IPS DF 4.7 (cell line): Measurements from ENCODE around the gene ZNRF3.
"Not testable (repeated sequence)": the region's sequence is repeated elsewhere in the genome, so short reads cannot be mapped to it uniquely, and the experiment has no call there.

Source experiments
- DNase-seq: peaks from one replicate; pipeline ENCODE4 v3.0.0-alpha.2; 2013; ENCODE audit warnings: low spot score; ENCODE audit errors: extremely low read depth

Gene ZNRF3

GRCh38 chr22:29004647-29005371 is 121.4 kb downstream of the ZNRF3 start:
- DNase-seq, result no peak

- not testable (repeated sequence) for DNase-seq
Observed at GRCh38 chr22:29005754-29006153, 122.4 kb downstream of the ZNRF3 start.

DNA sequence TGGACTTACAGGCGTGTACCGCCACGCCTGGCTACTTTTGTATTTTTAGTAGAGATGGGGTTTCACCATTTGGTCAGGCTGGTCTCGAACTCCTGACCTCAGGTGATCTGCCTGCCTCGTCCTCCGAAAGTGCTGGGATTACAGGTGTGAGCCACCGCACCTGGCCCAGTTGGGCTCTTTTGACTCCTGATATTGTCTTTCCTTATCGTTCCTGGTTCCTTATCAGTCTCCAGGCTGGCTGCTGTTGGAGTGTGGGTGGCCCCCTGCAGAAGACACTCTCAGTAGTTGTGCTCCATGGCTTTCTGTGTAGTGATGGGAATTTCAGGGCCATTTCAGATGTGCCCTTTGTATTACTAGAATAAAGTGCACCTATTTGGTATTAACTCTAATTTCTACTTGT is 123.0 kb downstream of the ZNRF3 start:
- DNase-seq, result no peak

DNA sequence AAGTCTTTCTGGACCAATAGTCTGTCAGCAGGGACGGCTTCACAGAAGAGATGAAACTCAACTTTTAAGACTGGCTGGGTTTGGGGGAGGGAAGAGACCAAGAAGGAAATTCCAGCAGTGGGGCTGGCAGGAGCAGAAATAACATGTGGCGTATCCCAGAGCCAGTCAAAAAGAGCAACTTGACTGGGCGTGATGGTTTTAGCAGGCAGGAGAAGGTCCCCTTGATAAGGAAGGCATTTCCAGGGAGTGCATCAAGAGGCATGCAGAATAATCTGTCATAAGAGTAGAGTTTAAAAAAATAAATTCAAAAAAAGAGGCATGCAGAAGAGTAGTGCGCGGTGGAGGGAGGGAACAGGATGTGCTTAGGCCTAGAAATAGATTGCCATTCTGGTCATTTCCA is 125.8 kb downstream of the ZNRF3 start:
- DNase-seq, result no peak

DNA sequence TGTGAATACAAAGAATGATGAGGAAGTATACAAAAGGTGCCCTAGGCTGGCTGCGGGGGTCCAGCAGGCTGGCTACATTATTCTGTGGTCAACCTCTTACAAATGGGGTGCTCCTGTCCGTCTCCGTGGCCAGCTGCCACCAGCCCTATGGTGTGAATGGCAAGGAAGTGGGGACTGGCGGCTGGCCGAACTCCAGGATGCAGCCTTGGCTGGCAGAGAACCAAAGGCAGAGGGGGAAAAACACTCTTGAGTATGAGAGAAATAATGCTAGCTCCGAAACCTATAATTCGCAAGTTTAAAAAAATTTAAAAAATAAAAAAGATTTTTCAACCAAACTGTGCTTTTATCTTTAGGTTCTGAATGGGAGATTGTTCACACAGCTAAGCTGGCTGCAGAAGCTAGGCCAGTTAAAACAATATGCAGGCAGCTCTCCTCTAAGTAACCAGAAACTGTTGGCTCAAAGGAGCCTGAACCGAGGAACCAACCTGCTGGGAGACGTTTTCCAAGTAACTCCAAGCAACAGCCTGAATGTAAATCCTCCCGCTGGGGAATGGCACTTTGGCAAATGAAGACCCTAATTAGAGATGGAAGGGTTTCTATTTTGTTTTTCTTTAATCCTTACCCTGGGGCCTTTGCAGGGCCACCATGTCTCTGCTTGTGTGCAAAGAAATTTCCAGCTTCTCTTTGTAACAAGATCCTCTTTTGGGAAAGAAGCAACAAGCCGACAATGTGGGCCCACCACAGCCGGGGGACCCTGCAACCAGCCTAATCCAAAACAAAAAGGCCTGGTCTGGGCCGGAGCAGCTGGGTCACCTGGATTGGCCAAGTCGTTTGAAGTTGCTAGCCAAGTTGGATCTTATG is 128.1 kb downstream of the ZNRF3 start:
- no peak for DNase-seq

- DNase-seq, result no peak
Observed at GRCh38 chr22:29012101-29012433, 128.7 kb downstream of the ZNRF3 start.

DNA sequence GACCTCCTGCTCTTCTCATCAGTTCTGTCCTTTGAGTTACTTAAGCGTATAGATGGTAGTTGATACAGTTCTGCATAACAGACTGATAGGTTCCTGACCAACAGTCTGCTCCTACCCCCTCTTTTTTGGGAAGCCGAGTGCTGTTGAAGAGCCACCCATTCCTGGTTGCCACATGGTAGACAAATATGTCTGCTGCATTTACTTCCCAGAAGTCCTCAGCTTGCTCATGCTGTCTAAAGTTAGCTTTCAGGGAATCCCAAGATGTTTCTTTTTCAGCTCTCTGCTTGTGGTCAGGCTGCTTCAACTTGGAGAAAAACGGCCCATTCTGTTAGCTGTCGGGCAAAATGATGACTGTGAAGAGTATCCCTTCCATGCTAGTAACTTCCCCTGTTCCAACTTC is 129.6 kb downstream of the ZNRF3 start:
- no peak for DNase-seq

GRCh38 chr22:29014293-29014692 is 130.9 kb downstream of the ZNRF3 start:
- DNase-seq, result no peak

- no peak for DNase-seq
Observed at GRCh38 chr22:29014773-29015172, 131.4 kb downstream of the ZNRF3 start.

DNA sequence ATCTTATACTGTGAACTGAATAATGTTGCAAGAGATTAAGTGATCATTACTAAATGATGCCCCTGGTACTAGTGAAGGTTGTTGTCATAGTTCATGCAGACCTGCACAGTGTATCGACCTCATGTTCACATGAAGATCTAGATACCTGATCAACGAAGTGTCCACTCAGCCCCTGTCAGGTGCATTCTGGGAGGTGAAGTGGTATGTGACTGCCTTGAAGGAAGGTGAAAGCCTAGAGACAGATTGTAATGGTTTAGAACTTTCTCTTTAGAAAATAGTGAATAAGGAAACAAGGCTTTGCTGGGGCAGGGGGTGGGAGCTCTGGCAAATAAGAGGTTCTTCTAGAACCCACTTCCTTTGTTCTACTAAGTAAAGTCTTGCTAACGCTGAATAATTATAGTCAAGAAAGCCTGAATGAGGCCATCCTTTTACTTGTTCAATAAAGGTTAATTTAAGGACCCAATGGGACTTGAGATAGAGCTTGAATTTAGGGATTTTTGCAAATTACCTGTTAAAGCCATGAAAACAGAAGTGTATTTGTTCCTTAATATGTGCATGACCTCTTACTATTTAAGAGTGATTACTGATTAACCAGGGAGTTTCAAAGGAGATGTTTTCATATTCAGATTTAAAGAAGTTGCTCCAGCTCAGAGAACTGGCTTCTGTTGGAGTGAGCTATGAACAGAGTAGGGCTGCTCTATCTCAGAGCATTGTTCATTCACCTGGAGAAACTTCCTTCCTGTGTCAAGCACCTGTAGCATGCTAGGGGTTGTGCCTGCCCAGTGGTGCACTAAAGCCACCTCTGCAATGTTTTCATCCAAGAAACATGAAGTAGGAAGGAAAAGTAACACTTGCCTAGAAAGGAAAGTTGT is 132.9 kb downstream of the ZNRF3 start:
- DNase-seq, result no peak

- DNase-seq, result no peak
Observed at GRCh38 chr22:29018293-29019189, 135.2 kb downstream of the ZNRF3 start.

DNA sequence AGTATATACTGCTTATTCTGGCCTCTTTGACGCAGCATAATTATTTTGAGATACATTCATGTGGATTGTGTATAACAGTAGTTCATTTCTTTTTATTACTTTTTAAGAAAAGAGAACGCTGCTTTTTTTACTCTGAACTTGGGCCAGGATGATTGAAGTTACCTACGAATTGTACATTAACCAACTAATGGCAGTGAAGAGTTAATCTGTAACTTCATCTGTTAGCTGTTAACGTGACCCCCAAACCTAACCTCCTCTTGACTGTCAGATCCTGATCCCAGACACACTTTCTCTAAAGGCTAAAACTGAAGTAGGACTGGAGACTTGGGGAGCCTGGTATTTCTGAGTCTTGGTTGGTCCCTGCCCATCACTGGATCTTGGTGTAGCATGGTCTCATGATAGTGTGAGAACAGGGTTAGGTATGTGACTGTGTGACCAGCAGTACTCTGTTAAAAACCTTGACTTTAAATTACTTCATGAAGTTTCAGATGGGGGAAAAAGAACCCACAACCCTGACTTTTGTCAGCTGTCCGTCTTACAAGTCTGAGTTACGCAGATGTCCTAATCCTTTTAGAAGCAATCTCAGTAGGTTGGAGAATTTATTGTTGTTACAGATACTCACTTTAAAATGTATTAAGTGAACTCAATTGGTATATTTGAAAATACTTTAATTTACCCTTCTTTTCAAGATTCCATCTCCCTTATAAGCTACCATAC is 138.9 kb downstream of the ZNRF3 start:
- no peak for DNase-seq

DNA sequence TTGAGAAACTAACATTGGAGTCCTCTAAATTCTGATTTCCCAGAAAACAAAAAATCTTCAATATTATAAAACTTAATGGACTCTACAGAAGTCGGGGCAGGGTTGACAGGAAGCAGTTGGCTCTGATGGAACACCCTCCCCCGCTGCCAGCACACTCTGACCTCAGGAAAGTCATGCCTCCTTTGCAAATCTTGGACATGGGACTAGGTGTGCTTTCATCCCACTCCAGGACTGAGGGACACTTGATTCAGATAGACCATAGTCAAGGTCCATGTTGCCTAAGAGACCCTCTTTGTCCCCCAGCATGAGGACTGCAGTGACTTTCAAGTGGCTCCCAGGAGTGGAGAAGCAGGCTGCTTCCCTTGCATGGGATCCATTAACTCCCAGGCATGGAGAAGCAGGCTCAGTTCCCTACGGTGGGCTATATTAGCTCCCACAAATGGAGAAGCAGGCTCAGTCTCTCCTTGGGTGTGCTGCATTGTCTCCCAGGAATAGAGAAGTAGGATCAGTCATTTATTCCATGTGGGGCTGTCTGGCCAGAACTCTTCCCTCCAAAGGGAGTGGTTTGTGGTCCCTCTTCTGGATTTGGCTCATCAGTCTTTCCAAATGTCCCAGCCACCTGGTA is 139.9 kb downstream of the ZNRF3 start:
- DNase-seq, result no peak

DNA sequence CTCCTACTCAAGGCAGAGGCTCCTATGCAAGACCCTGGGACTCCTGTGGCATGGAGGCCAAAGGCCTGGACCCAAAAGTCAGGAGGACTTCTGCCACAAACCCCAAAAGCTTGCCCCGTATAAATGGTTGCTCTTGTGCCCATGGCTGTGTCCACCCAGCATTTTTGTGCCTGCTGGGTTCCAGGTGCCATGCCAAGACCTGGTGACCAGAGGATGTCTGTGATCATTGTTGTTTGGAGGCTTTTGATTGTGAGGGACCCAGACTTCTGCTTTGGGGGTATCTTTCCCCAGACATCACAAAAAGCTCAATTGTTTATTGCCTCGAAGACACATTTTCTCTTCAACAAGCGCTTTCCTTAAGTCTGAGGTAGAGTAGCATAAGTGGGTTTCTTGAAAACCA is 143.2 kb downstream of the ZNRF3 start:
- no peak for DNase-seq

- DNase-seq, result no peak
Observed at GRCh38 chr22:29028468-29028867, 145.1 kb downstream of the ZNRF3 start.

DNA sequence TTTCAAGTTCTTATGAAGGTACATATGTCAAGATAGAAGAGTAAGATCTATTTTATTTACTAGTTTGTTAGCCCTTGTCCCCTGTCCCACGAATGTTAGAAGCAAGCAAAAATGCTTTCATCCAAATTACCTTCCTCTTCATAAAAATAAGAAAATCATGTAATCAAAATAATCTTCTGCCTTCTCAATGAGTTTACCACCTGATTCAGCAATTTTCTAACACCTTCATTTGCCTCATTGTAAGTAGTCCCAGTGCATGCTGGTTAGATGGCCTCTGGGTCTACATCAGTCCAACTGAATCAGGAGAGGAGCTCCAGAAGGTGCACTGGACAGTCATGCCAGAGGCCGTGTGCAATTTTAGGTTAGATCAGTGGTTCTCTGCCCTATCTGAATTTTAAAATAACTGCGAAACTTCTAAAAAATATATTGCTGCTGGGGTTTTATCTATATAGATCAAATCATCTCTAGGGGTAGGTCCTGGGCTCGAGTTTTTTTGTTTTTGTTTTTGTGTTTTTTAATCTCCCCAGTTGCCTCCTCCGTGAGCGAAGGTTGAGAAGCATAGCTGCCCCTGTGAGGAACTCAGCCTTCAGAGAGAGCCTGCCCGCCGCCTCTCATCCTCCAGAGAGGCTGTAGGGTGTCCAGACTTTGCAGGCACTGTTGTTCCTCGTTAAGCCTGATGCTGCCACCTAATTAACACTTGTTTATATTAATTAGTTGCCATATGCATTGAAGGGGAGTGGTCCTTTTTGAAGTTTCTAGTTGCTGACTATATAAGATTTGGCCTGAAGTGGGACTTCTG is 146.0 kb downstream of the ZNRF3 start:
- DNase-seq, result no peak

GRCh38 chr22:29030016-29030617 is 146.7 kb downstream of the ZNRF3 start:
- DNase-seq, result no peak

DNA sequence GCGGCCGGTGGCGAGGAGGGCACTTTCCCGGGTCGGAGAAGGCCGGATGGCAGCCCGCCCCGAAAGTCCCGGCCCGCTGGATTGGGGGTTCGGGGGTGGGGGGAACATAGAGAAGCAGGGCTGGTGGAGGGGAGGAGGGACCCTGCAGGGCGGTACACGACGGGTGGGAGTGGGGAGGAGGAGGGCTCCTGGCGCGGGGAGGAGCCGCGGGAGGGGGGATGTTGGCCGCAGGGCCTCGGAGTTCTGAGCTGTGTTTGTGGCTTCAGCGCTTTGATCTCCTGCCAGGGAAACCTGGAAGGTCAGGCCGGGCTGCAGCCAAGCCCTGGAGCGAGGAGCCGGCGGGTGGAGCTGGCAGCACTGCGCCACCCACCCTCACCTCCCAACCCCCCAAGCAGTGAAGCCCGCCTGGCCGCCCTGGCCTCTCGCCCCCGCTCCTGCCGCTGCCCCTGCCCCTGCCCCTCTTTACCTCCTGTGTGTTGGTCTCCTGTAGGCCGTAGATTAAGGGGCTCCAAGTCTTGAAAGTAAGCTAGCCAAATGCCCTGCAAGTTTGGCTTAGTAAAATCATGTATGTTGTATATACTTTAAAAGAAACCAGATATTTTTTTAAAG is 147.3 kb downstream of the ZNRF3 start:
- DNase-seq, result no peak
